K562 (cell line): ENCODE data around the gene CDC14B. TPM values are rescaled to one million over a fixed set of nuclear protein-coding genes. Genes with fewer than 3 reads are reported as not detected.

Source experiments
- ATAC-seq: fragments of 200-7000 bp; cut with Tn5 transposase; 3 replicates; pipeline ENCODE4 v1.9.1; 2020; ENCODE audit warnings: moderate library complexity
- BruUV-seq: library from RNA; stranded (reverse); fragments of 400-500 nt; replicated peaks from 2 replicates; lab custom pipeline; 2021; lab: Mats Ljungman, UMichigan
- CTCF ChIA-PET: fragments of 300-600 bp; formaldehyde crosslinking; extraction: SDS; loops from one replicate; lab custom pipeline; 2021; ENCODE audit warnings: low intra/inter-chr PET ratio; lab: Yijun Ruan, JAX
- POLR2A ChIA-PET: fragments of 300-600, 350-650 bp; sonication (Branson Sonifier 250); formaldehyde crosslinking; extraction: SDS; loops from one replicate; lab custom pipeline; 2021; ENCODE audit warnings: antibody characterized with exemption, inconsistent platforms; lab: Yijun Ruan, JAX
- DNase-seq, 4 experiments: peaks; one replicate each; pipeline versions ENCODE4 v3.0.0 to v3.0.0-alpha.2; 2011 to 2018; ENCODE audit warnings: low spot score in 3 of 4, mixed read lengths in 3 of 4; ENCODE audit errors: extremely low read depth in 1 of 4
- FAIRE-seq: peaks from 2 replicates; lab custom pipeline; 2011; peaks lifted over from hg19 to GRCh38; lab: Jason Lieb, UNC
- H2AFZ ChIP-seq: 2 replicates; pipeline ENCODE4 v1.6.0; 2011; ENCODE audit warnings: low read depth, low read length, control low read depth, inconsistent platforms
- H3K27ac ChIP-seq: fragments of 200-600 bp; 3 replicates; pipeline ENCODE4 v1.8.0; 2011; ENCODE audit warnings: low read depth, mild to moderate bottlenecking, control low read depth, inconsistent platforms, low read length, moderate library complexity, mixed read lengths; ENCODE audit errors: extremely low read depth
- H3K27me3 ChIP-seq, 2 experiments: fragments of 300-600 bp in 1 of 2; 2 replicates in 1 of 2; 3 replicates in 1 of 2; pipeline versions ENCODE4 v1.6.0 to v1.8.0; 2011; ENCODE audit warnings: inconsistent platforms in 2 of 2, low read length in 2 of 2, mild to moderate bottlenecking in 1 of 2, mixed read lengths in 1 of 2, moderate library complexity in 1 of 2; ENCODE audit not compliant: control insufficient read depth in 2 of 2, insufficient read depth in 2 of 2
- H3K36me3 ChIP-seq: fragments of 300-600 bp; 3 replicates; pipeline ENCODE4 v1.8.0; 2011; ENCODE audit warnings: mild to moderate bottlenecking, low read length, inconsistent platforms; ENCODE audit not compliant: control insufficient read depth, insufficient read depth
- H3K4me1 ChIP-seq, 2 experiments: fragments of 200-600 bp in 1 of 2; replicated peaks in 1 of 2; 2 replicates in 1 of 2; 3 replicates in 1 of 2; pipeline versions ENCODE4 v1.5.1 to v1.8.0; 2011; ENCODE audit warnings: inconsistent platforms in 2 of 2, low read length in 2 of 2, mild to moderate bottlenecking in 1 of 2, mixed read lengths in 1 of 2, moderate library complexity in 1 of 2; ENCODE audit not compliant: control insufficient read depth in 2 of 2, insufficient read depth in 2 of 2
- H3K4me2 ChIP-seq: 2 replicates; pipeline ENCODE4 v1.6.1; 2011; ENCODE audit warnings: low read length, control low read depth, inconsistent platforms, mixed read lengths; ENCODE audit not compliant: insufficient read depth
- H3K4me3 ChIP-seq: fragments of 200-600 bp; sonication (generic), shearing (Covaris generic); 2 replicates; pipeline ENCODE4 v1.5.1; 2016; ENCODE audit warnings: control low read depth, inconsistent platforms
- H3K79me2 ChIP-seq: fragments of 200-600 bp; 3 replicates; pipeline ENCODE4 v1.8.0; 2011; ENCODE audit warnings: low read length, inconsistent platforms; ENCODE audit not compliant: control insufficient read depth, insufficient read depth
- H3K9ac ChIP-seq, 2 experiments: 2 replicates each; pipeline versions ENCODE4 v1.6.0 to v1.6.1; 2011; ENCODE audit warnings: low read depth in 2 of 2, low read length in 2 of 2, control low read depth in 1 of 2, inconsistent platforms in 1 of 2, mild to moderate bottlenecking in 1 of 2, mixed read lengths in 1 of 2; ENCODE audit not compliant: insufficient read depth in 1 of 2
- H3K9me1 ChIP-seq: one replicate; pipeline ENCODE4 v1.6.0; 2011; ENCODE audit warnings: inconsistent platforms, mild to moderate bottlenecking, low read length, moderate library complexity; ENCODE audit not compliant: control insufficient read depth, insufficient read depth
- H3K9me3 ChIP-seq: replicated peaks from 2 replicates; pipeline ENCODE4 v1.5.1; 2011; ENCODE audit warnings: low read depth, low read length, inconsistent platforms; ENCODE audit not compliant: control insufficient read depth, insufficient read depth
- H4K20me1 ChIP-seq: replicated peaks from 2 replicates; pipeline ENCODE4 v1.6.1; 2011; ENCODE audit warnings: low read length, inconsistent platforms, mixed read lengths; ENCODE audit not compliant: control insufficient read depth, insufficient read depth
- ARHGAP35 ChIP-seq: fragments of 450-650 bp; IDR thresholded peaks from 2 replicates; pipeline ENCODE4 v1.6.1; 2018; ENCODE audit not compliant: partially characterized antibody
- ASH1L ChIP-seq: fragments of 450-650 bp; IDR thresholded peaks from 2 replicates; pipeline ENCODE4 v1.6.1; 2018; ENCODE audit warnings: borderline replicate concordance, mild to moderate bottlenecking, low read depth; ENCODE audit not compliant: partially characterized antibody
- CHD4 ChIP-seq: fragments of 200-600 bp; sonication (generic); IDR thresholded peaks from 3 replicates; pipeline ENCODE4 v1.6.1; 2012; ENCODE audit warnings: low read depth, mild to moderate bottlenecking, mixed read lengths, low read length, inconsistent platforms; ENCODE audit not compliant: insufficient read depth, insufficient replicate concordance, poor library complexity, severe bottlenecking
- ELF4 ChIP-seq: fragments of 450-650 bp; formaldehyde crosslinking; IDR thresholded peaks from 2 replicates; pipeline ENCODE4 v1.4.0; 2022; ENCODE audit warnings: missing genetic modification characterization
- ETV1 ChIP-seq: fragments of 450-650 bp; conservative IDR thresholded peaks from 2 replicates; pipeline ENCODE4 v1.6.1; 2016; ENCODE audit warnings: missing genetic modification characterization, control low read depth, low read depth, missing compliant biosample characterization
- ETV5 ChIP-seq: sonication (generic); formaldehyde crosslinking; IDR thresholded peaks from 2 replicates; pipeline ENCODE4 v1.4.0; 2020; ENCODE audit warnings: low read depth, mild to moderate bottlenecking, missing genetic modification reagents
- ZC3H4 ChIP-seq: sonication (generic); formaldehyde crosslinking; IDR thresholded peaks from 2 replicates; pipeline ENCODE4 v1.9.0; 2021; ENCODE audit warnings: missing genetic modification reagents, borderline replicate concordance
- ZNF146 ChIP-seq: IDR thresholded peaks from one replicate; pipeline ENCODE4 v1.6.1; 2018; ENCODE audit warnings: missing compliant biosample characterization; ENCODE audit not compliant: unreplicated experiment
- ZNF253 ChIP-seq: fragments of 250-450 bp; sonication (Bioruptor Pico); conservative IDR thresholded peaks from 2 replicates; pipeline ENCODE4 v1.6.1; 2021; ENCODE audit warnings: mild to moderate bottlenecking
- ZNF3 ChIP-seq: fragments of 250-450 bp; sonication (Bioruptor Pico); IDR thresholded peaks from 2 replicates; pipeline ENCODE4 v1.5.0; 2021; ENCODE audit warnings: mild to moderate bottlenecking, moderate library complexity
- ZNF354B ChIP-seq: fragments of 250-450 bp; sonication (Bioruptor Pico); IDR thresholded peaks from 2 replicates; pipeline ENCODE4 v1.4.0; 2020
- ZNF518B ChIP-seq: fragments of 250-450 bp; sonication (Bioruptor Pico); IDR thresholded peaks from 2 replicates; pipeline ENCODE4 v1.5.0; 2021; ENCODE audit warnings: mild to moderate bottlenecking, moderate library complexity
- ZNF79 ChIP-seq: fragments of 250-450 bp; sonication (Bioruptor Pico); IDR thresholded peaks from 2 replicates; pipeline ENCODE4 v1.4.0; 2020; ENCODE audit warnings: low read depth, mild to moderate bottlenecking, moderate library complexity
- WGBS: fragments of 100-300 bp; shearing (Covaris generic); methylation state at CpG from one replicate; pipeline ENCODE4 v1.1.6; 2016; ENCODE audit warnings: low coverage, mixed read lengths; ENCODE audit not compliant: insufficient coverage; ENCODE audit errors: missing lambda C conversion rate; 5-methylcytosine and 5-hydroxymethylcytosine counted together
- in situ Hi-C: fragments of 300-500 bp; cut with MboI; formaldehyde crosslinking; loops from 4 replicates; pipeline ENCODE4 v1.15.0; 2018; ENCODE audit warnings: inconsistent platforms, mixed read lengths
- intact Hi-C: fragments of 100-400 bp; cut with micrococcal nuclease; formaldehyde crosslinking; loops from 2 replicates; pipeline ENCODE4 v1.14.2; 2022
- polyA plus RNA-seq, 8 experiments: library from polyadenylated mRNA; depleted of rRNA in 4 of 8; stranded (reverse) in 5 of 8; unstranded in 3 of 8; fragments of >200 nt; fragmentation: Nextera tagmentation in 2 of 8; fragmentation: Illumina TruSeq in 1 of 8; extraction: Ambion mirVana in 2 of 8; extraction: Trizol in 1 of 8; gene quantifications; 2 replicates each; pipeline versions ENCODE4 v1.2.1 to v1.2.3, GENCODE V29; 2011 to 2014; ENCODE audit warnings: inconsistent platforms in 1 of 8, missing spikeins in 1 of 8
- total RNA-seq, 7 experiments: library from RNA; depleted of rRNA in 6 of 7; stranded (reverse); fragments of >200 nt in 6 of 7; fragmentation: Illumina TruSeq in 2 of 7; extraction: Trizol in 2 of 7; gene quantifications; 2 replicates each; pipeline versions ENCODE4 v1.2.1 to v1.2.3, GENCODE V29; 2011 to 2021; ENCODE audit warnings: low replicate concordance in 1 of 7

Gene CDC14B
- total and polyA plus RNA-seq, 9 of the 15 experiments (the other 6 are each of a cell fraction or from before 2014, with no cell fraction given), result 1.4 to 6.0 (median 3.8) TPM

DNA sequence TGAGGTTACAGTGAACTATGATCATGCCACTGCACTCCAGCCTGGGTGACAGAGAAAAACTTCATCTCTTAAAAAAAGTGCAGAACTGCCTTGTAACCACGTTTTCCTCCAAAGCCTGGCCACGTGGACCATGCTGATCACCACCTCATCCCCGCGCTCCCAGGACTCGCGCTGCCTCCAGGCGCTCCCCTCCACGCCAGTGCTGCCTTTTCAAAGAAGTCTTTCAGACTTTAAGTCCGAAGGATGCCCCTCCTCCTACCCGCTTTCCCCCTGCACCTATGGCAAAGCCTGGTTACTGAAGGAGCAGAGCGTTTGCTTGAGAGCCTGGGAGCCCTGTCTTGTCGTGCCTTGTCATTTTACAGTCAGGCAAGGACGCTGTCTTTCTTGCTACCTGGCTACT lies 125.9 kb downstream of the CDC14B start:
- no peaks in the 10 kb centered on the region for H3K9me3 ChIP-seq
- FAIRE-seq (no peak), DNase-seq (no peak), ATAC-seq (no peak)
- H3K79me2 ChIP-seq, result no peaks in the 10 kb centered on the region
- in situ Hi-C loops, result no loop called here
- no peak overlapping the region for H3K4me3 ChIP-seq
- POLR2A ChIA-PET, result no interaction called here
- no peak overlapping the region for H2AFZ ChIP-seq
- H3K27ac ChIP-seq, result no peak overlapping the region
- H3K9me1 ChIP-seq, result no peaks in the 10 kb centered on the region
- TF ChIP-seq ZNF253 (CRISPR knock-in tag) (no peak), CHD4 (no peak)
- TF ChIP-seq, all 486 proteins: peak for 0
- H3K27me3 ChIP-seq, result peaks cover 9 to 59% of the 10 kb centered on the region in 2 experiments; a peak in 4 of 5 replicates
- H4K20me1 ChIP-seq, result peaks cover 4% of the 10 kb centered on the region; the same call in 1 of the 2 replicates
- peaks cover 0 to 13% of the 10 kb centered on the region in 2 experiments; a peak in 1 of 5 replicates for H3K4me1 ChIP-seq
- CTCF ChIA-PET, result no interaction called here
- no peak overlapping the region for H3K9ac ChIP-seq
- no TSS peak for BruUV-seq
- no peaks in the 10 kb centered on the region for H3K36me3 ChIP-seq
- H3K4me2 ChIP-seq, result no peak overlapping the region
- 27% methylated on average over 13 of the region's 13 CpGs for WGBS
- intact Hi-C loops, result no loop called here

DNA sequence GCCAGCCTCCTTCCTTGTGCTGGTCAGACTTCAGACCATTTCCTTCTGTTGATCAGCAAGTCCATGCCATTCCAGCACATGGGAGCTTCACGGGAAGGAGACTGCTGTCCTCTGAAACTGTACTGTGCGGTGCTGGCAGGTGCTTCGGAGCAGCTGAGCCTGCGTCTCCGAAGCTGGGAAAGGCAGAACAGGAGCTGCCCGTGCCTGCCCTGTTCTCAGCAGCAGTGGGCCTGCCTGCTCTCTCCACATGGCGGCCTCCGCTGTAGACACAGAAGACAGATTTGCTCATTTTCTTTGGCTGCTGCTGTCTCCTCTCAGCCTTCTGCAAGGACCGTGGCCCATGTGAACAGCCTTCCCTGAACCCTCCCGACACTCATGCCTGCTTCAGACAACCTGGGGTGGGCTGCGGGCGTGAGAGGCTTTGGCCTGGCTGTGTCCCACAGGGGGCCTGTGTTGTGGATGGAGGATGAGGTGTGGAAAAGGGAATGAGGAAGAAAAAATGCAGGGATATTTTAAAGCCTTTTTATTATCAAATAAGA lies 126.6 kb downstream of the CDC14B start:
- ChIA-PET CTCF (no interaction called here), POLR2A (interaction anchor here (0.6 to 1.2 kb wide), 2 partner anchors 30 to 112 kb away, joined by 3 read pairs; no protein-coding TSS in a partner anchor)
- Histone ChIP-seq H4K20me1 (peaks cover 1% of the 10 kb centered on the region; the same call in 1 of the 2 replicates), H3K9me1 (no peaks in the 10 kb centered on the region), H3K4me3 (no peak overlapping the region), H3K4me1 (peaks cover 0 to 13% of the 10 kb centered on the region in 2 experiments; a peak in 1 of 5 replicates), H3K4me2 (no peak overlapping the region), H3K79me2 (no peaks in the 10 kb centered on the region), H3K36me3 (no peaks in the 10 kb centered on the region), H3K9me3 (no peaks in the 10 kb centered on the region), H3K27ac (no peak overlapping the region), H3K9ac (no peak overlapping the region), H2AFZ (no peak overlapping the region), H3K27me3 (peaks cover 5 to 53% of the 10 kb centered on the region in 2 experiments; a peak in 4 of 5 replicates)
- in situ Hi-C loops (no loop called here), intact Hi-C loops (no loop called here)
- ATAC-seq (peak; percentile 20; the same call in 1 of the 3 replicates), FAIRE-seq (no peak), DNase-seq (no peak)
- BruUV-seq, result no TSS peak
- 38% methylated on average over 12 of the region's 12 CpGs for WGBS
- TF ChIP-seq ZNF146 (CRISPR knock-in tag) (no peak), ASH1L (no peak), ZNF3 (no peak), ZNF518B (CRISPR knock-in tag) (no peak), ZNF354B (CRISPR knock-in tag) (no peak), ZNF79 (no peak), ARHGAP35 (no peak), ZC3H4 (CRISPR knock-in tag) (no peak), ETV1 (tag) (no peak), ETV5 (CRISPR knock-in tag) (no peak), ELF4 (CRISPR knock-in tag) (no peak)
